Cardiac ventricle fibroblast (primary cell): Measurements from ENCODE around the gene PNMA8A. TPM values are rescaled to one million over a fixed set of nuclear protein-coding genes. Genes with fewer than 3 reads are reported as not detected.

ENCODE experiments used
- total RNA-seq: library from RNA; depleted of rRNA; stranded (reverse); fragments of >200 nt; gene quantifications from 2 replicates; pipeline ENCODE4 v1.2.3, GENCODE V29; 2015

PNMA8A gene, protein sequence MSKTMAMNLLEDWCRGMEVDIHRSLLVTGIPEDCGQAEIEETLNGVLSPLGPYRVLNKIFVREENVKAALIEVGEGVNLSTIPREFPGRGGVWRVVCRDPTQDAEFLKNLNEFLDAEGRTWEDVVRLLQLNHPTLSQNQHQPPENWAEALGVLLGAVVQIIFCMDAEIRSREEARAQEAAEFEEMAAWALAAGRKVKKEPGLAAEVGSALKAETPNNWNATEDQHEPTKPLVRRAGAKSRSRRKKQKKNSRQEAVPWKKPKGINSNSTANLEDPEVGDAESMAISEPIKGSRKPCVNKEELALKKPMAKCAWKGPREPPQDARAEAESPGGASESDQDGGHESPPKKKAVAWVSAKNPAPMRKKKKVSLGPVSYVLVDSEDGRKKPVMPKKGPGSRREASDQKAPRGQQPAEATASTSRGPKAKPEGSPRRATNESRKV
- 4.1 and 5.6 TPM in 2 replicates for total RNA-seq

DNA sequence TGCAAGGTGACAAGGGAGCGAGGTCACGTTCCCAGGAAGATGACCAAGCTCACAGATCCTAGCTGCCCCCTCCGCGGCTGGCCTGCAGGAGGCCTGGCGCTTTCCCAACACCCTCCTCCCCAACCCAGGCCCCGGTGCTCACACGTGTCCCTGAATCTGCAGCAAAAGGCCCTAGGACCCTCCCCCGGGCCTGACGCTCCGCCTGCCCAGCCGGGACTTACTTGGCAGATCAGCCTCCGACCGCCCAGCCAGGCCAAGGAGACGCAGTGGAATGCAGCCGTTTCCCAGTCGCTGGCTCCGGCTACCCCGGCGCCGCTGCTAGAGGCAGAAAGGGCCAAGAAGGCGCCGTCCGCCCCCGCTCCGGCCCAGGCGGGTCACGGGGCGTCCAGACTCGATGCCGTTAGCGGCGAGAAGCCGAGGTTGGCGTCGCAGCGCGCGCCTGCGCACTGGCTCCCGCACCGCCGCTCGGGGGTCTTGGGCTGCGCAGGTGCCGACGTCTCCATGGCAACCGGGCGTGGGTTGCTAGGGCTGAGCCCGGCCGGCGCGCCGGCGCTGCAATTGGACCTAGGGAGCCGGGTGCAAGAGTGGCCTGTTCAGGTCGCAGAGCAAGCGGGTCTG lies at the start of gene PNMA8A:
Gene PNMA8A (minus strand): TSS at position 448 of the 618 bp plus-strand sequence. CDS start 528 bp downstream, outside the sequence.

DNA sequence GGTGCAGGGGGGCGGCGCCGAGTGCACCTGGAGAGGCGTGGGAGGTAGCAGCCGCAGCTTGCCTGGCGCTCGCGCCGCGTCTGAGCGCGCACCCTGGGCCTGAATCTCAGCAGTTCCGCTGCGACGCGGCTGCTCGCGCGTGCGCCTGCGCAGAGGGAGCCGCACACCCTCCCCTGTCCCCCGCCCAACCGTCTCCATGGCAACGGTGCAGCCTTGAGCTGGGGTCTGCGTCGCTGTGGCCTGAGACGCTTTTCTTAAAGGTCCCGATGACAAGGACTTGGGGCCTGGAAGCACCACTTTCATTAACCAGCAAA lies 24.4 kb upstream of the PNMA8A start, which contains the start of gene PNMA8B:
Gene PNMA8B (minus strand): TSS at position 82 of the 314 bp plus-strand sequence. CDS start 402 bp downstream, outside the sequence.

DNA sequence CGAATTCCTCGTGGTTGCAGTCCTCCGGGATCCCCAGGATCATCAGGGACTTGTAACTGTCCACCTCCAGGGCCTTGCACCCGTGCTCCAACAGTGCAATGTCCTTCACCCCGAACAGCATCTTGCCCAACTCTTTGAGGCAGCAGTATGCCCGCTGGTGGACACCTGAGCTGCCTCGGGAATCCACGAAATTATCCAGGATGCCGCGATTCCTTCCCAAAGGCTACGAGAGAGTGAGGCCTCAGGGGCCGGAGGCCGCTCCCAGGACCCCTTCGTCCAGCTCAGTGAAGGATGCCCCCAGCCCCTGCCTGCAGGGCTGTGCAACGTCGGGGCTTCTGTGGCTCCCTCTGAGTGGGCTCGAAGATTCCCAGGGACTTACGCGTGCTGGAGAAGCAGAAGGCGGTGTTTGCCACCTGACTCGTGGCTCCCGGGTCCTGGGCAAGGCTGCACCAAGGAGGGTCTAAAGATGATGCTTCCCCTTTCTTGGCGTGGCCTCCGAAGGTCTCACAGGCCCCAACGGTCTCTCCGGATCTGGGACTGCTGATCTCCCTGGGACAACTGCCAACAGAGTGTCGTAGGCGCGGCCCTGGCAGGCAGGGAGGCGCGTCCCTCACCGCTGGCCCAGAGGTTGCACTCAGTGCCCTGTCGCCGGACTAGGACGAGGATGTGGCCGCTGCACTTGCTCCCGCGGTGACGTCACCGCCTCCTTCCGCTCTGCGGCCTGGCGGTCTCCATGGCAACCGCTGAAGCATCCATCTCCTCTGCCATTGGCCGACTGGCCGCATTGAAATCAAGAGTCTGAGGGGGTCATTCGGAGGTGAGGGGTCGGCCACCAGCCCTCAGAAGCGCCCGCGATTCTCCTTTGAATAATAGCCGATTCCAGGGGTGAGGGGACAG lies 42.9 kb downstream of the PNMA8A start, which contains the start of gene PNMA8C:
Gene PNMA8C (minus strand): TSS at position 698 of the 897 bp plus-strand sequence. CDS start 577 bp downstream, at position 121.

Other genes with a start within 250 kb of the PNMA8A start
- not detected in 2 replicates for gene IGFL1, start 241.8 kb downstream of the PNMA8A start, total RNA-seq
- gene HIF3A, start 174.5 kb downstream of the PNMA8A start, total RNA-seq: 12.2 and 32.0 TPM in 2 replicates
- 42.2 and 68.0 TPM in 2 replicates for gene PPP5C, start 124.5 kb downstream of the PNMA8A start, total RNA-seq
- gene CCDC8, start 58.0 kb downstream of the PNMA8A start, total RNA-seq: 59.9 and 62.5 TPM in 2 replicates
- 0.05 TPM in 1 of 2 replicates, not detected in the other for gene PNMA8C, start 42.6 kb downstream of the PNMA8A start, total RNA-seq
- gene PNMA8B, start 24.3 kb upstream of the PNMA8A start, total RNA-seq: 3.4 and 4.1 TPM in 2 replicates
- gene CALM3, start 129.8 kb upstream of the PNMA8A start, total RNA-seq: 175 and 246 TPM in 2 replicates
- 5.9 and 8.2 TPM in 2 replicates for gene PTGIR, start 153.5 kb upstream of the PNMA8A start, total RNA-seq
- gene GNG8, start 164.6 kb upstream of the PNMA8A start, total RNA-seq: not detected in 2 replicates
- gene DACT3, start 189.6 kb upstream of the PNMA8A start, total RNA-seq: 7.3 and 8.4 TPM in 2 replicates
- gene PRKD2, start 245.6 kb upstream of the PNMA8A start, total RNA-seq: 22.7 and 25.1 TPM in 2 replicates